SIG-M5 (cell line): ENCODE measurements around the gene DNAJC28.
A peak's percentile ranks its signal among the peaks of the same experiment; 100 is the strongest.
"Not testable (repeated sequence)": the region's sequence is repeated elsewhere in the genome, so short reads cannot be mapped to it uniquely, and the experiment has no call there.

Experiments
- DNase-seq: peaks from one replicate; lab custom pipeline; 2025; lab: John Stamatoyannopoulos, UW

Gene DNAJC28

DNA sequence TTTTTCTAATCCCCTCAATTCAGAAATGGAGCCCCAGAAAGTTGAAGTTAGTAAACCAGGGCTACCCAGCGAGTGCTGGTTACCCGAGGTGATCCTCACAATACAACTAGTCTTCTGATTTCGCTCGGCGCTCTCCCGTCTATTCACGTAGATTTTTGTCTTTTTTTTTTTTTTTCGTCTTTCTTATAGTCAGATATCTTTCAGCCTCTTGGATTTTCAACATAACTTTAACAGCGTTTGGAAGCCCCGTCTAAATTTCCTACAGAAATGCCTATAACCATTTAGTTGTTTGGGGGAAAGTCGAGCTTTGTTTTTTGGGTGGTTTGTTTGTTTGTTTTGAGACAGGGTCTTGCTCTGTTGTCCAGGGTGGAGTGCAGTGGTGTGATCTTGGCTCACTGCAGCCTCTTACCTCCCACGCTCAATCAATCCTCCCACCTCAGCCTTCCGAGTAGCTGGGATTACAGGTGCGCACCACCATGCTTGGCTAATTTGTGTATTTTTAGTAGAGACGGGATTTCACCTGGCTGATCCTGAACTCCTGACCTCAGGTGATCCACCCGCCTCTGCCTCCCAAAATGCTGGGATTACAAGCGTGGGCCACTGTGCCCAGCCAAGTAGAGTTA lies 10.9 kb downstream of the DNAJC28 start:
- DNase-seq: no peak

DNA sequence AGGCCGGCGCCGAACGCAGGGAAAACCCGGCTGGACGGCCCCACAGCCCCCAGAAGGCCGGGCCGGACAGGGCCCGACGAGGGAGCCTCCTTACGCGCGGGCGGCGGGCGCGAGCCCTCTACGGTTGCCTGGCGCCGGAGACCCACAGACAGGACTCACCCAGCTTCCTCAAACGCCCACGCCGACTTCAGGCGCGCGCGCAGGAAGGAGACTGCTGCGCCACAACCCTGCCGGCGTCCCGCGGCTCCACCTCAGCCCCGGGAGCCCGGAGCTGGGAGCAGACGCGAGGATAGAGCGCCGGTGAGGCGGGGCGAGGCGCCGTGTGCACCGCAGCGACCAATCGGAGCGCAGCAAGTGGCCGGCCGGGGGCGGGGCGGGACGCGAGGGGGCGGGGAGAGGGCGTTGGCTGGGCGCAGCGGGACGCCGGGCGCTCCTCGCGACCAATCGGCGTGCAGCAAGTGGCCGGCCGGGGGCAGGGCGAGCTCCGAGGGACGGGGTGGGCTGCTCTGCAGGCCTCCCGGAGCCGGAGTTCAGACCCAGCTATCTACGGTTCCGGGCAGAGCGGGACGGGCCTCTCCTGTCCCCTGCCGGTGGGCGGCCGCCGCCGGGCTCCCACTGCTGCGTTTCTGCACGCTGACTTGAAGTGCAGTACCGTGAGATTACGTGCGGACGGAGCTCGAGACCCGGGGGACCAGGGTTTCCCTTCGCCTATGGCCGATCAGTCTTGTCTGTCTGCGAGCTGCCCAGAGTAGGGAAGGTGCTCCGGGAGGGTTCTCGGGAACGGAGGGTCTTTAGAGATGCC lies 11.6 kb downstream of the DNAJC28 start, which contains the start of gene TMEM50B:
TMEM50B (minus strand) TSS at position 296 of the 802 bp plus-strand sequence. CDS start 11,089 bp downstream, outside the sequence.
- peak; percentile 89 for DNase-seq

DNA sequence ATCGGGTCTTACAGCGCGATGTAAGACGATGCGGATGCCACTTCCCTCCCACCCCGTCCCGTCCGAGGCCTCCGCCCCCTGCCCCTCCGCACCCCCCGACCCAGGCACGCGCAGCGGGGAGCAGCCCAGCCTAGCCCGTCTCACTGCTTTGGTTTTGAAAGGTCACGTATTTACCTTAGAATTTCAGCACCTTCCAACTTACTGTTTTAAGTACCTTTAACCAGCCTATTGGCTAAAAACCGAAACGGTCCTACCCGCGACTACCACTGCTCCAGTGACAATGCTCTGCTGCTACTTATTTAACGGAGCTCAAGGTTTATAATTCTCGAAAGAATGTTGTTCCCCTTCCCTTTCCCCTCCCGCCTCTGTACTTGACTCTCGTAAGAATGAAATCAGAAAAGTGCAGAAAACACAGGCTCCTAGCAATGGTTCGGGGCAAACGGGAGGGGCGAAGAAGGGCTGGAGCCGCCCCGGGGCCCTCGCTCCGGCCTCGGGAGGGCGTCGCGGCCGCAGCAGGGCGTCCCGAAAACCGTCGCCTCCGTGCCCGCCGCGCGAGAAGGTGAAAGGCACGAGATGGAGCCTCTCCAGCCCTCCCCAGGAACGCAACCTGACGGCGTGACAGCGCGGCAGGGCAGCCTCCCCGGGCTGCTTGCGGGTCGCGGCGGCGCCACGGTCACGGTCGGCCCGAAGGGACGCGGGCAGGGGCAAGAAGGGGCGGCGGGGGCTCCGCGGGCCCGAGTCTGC lies 12.4 kb downstream of the DNAJC28 start:
- DNase-seq: no peak

DNA sequence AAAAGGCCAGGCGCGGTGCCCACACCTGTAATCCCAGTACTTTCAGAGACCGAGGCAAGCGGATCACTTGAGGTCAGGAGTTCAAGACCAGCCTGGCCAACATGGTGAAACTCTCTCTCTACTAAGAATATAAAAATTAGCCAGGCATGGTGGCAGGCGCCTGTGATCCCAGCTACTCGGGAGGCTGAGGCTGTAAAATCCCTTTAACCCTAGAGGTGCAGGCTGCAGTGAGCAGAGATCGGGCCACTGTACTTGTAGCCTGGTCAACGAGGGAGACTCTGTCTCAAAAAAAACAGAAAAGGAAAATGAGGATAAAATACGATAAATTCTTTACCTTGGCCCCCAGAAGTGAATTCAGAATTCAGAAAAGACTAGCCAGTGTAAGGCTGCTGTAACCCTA lies 13.3 kb downstream of the DNAJC28 start:
- no peak for DNase-seq

DNA sequence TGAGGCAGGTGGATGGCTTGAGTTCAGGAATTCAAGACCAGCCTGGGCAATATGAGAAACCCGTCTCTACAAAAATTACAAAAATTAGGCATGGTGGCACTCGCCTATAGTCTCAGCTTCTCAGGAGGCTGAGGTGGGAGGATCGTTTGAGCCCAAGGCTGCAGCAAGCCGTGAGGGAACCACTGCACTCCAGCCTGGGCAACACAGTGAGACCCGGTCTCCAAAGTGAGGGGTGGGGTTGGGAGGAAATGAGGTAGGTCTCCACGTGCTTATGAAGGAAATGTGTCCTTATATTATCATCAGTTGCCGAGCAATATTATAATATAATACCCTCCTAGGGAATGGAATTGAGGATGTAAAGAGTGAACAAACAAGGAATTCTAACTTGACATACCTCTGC lies 14.4 kb downstream of the DNAJC28 start:
- no peak for DNase-seq

DNA sequence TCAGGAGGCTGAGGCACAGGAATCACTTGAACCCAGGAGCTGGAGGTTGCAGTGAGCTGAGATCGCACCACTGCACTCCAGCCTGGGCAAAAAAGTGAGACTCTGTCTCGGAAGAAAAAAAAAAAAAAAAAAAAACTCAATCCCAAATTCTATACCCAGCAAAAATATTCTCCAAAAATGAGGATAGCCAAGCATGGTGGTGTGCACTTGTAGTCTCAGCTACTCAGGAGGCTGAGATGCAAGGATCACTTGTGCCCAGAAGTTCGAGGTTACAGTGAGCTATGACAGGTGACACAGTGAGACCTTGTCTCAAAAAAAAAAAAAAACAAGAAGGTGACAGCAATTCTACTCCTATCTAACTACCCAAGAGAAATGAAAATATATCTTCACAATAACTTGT lies 18.2 kb downstream of the DNAJC28 start:
- no peak for DNase-seq

DNA sequence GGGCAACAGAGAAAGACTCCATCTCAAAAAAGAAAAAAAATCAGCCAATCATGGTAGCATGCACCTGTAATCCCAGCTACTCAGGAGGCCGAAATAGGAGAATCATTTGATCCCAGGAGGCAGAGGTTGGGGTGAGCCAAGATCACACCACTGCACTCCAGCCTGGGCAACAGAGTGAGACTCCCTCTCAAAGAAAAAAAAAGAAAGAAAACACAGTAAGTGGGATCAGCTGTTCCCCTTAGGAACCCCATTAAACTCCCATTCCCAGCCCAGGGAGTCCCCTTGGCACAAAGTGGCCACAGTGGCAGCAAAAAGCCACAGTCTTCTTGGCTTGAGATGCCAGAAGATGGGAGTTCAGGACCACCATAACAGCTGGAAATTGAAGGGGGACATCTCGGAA lies 20.8 kb downstream of the DNAJC28 start:
- no peak for DNase-seq

DNA sequence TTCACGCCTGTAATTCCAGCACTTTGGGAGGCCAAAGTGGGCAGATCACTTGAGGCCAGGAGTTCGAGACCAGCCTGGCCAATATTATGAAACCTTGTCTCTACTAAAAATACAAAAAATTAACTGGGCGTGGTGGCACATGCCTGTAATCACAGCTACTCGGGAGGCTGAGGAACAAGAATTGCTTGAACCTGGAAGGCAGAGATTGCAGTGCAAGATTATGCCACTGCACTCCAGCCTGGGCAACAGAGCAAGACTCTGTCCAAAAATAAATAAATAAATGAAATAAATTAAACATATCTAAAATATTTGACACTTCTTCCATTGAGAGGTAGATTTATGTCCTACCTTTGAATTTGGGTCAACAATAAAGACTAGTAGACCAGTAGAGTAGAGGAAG lies 22.3 kb downstream of the DNAJC28 start:
- DNase-seq: not testable (repeated sequence)

DNA sequence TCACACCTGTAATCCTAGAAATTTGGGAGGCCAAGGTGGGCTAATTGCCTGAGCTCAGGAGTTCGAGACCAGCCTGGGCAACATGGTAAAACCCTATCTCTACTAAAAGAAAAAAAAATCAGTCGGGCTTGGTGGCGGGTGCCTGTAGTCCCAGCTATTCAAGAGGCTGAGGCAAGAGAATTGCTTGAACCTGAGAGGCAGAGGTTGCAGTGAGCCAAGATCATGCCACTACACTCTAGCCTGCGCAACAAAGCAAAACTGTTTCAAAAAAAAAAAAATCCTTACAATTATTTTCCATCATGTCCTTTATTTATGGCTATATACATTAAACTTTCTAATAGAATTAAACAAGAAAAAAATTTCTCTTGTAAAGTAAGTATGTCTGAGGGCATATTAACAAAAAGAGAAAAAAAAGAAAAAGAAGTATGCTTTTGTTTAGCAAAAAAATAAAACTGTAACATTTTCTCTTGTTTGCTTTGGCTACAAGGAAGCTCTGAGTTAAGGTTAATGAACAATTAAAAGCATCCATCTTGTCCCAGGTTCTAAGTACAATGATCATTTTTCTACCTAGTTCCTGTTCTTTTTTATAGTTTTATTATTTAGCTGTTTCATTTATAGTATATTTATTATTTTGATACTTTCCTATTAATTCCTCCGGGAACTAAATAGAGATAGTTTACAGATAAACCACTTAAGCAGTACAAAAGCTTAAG lies 29.8 kb downstream of the DNAJC28 start:
- no peak for DNase-seq

DNA sequence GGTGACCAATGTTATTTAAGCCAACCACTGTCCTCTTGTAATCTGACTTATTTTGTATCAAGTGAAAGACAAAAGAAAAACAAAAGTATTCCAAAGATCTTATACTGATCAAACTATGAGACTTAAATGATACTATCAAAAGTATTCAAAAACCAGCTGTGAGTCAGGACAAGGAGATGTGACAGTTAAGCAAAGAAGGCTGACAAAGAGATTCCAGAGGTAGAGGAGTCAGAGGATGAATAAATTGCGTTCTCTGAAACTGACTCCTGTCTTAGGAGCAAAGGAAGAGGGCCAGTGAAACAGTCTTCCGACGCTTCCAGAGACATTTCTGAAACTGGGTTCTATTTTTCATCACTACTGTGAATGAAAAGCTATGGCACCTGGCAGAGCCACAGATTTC lies 32.7 kb downstream of the DNAJC28 start:
- no peak for DNase-seq

DNA sequence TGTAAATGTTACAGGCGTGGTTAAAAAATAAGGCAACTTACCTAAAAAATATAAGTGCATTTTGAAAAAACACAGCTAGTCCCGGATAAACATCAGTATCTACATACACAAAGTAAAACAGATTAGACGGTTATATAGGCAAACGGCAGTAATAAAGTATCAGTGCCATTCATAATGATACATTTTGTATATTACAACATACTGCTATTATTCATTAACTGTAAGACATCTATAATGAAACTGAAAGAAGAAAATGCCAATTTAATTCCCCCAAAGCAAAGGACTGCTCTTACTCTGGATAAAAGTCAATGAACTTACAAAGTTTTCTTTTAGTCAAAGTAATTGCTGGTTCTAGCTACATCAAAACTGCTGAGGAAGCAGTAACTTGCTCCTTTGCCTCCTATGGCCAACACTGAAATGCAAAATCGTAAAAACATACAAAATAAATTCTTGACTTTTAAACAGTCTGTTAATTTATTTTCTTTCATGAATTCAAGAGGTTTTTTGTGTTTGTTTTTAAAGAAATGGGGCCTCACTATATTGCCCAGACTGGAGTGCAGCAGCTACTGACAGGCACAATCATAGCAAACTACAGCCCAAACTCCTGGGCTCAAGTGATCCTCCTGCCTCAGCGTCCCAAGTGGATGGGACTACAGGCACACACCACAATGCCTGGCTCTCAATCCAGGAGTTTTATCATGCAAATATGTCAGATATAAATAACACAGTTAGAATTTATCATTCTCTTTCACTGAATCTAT lies 35.6 kb downstream of the DNAJC28 start:
- no peak for DNase-seq

DNA sequence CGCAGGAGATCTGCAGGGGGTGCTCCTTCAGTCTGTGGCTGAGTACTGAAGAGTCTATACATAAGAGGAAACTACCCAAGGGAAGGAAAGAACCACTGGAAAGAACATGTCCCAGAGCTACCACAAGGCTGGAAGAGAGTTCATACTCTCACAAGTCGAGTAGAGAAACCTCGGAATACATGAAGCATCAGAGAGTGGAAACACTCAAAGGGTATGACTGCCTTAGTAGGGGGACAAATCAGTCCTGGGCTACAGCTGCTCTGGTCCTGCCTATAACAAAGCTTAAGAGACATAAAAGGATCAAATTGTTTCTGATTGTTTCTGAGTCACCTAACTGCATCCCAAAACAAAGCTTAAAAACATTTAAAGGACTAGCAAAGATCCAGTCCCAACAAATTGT lies 39.2 kb downstream of the DNAJC28 start:
- no peak for DNase-seq

DNA sequence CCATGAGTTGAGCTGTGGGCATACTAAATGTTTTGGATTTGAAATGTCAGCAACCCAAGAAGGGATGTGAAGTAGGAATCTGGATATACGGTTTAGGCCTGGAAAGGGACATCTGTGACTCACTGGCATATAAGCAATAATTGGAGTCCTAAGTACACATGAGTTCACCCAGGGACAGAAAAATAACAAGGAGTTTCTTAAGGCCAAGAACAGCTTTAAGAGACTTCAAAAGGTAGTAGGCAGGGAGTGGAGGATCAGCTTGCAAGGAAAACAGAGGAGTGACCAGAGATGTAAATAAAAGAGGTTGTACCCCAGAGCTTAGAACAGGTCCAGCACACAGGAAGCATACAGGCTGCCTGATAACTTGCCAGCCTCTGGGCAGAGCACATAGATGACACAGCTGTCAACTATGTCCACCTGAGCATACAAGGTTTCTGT lies 39.9 kb downstream of the DNAJC28 start:
- DNase-seq: no peak

DNA sequence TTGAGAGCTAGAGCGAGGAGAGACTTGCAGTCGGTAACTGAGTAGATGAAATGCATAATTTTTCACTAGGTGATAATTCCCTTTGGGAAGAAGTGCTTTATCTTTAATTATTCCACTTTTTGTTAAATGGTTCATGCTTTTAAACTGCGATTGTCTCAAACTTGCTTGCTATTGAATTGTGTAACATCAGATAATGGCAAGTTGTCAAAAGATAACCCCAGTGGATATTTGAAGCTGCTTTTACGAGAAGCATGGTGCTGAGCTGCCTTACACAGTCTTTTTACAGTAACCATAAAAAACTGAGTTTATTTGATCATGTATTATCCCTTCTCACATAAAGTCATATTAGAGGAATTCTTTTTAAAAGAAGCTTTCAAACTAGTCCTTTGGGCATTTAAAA lies 41.9 kb downstream of the DNAJC28 start:
- no peak for DNase-seq

DNA sequence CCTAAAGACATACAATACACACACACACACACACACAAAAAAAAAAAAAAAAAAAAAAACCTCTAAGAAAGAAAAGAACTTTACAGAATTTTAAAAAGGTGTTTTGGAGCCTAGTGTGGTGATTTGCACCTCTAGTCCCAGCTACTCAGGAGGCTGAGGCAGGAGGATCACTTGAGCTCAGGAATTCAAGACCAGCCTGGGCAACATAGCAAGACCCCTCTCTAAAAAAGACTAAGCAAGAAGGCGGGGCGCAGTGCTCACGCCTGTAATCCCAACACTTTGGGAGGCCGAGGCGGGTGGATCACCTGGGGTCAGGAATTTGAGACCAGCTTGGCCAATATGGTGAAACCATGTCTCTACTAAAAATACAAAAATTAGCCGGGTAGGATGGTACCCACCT lies 44.9 kb downstream of the DNAJC28 start:
- not testable (repeated sequence) for DNase-seq

DNA sequence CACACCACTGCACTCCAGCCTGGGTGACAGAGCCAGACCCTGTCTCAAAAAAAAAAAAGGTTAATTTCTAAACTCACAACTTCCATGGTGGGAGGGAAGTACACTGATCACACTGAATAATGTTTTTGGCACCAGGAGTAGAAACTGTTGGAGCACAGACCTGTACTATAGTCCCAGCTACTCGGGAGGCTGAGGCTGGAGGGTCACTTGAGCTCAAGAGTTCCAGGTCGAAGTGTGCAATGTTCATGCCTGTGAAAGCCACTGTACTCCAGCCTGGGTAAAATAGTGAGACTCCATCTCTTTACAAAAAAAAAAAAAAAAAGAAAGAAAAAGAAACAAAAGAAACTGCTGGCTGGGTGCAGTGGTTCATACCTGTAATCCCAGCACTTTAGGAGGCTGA lies 47.0 kb downstream of the DNAJC28 start:
- no peak for DNase-seq

DNA sequence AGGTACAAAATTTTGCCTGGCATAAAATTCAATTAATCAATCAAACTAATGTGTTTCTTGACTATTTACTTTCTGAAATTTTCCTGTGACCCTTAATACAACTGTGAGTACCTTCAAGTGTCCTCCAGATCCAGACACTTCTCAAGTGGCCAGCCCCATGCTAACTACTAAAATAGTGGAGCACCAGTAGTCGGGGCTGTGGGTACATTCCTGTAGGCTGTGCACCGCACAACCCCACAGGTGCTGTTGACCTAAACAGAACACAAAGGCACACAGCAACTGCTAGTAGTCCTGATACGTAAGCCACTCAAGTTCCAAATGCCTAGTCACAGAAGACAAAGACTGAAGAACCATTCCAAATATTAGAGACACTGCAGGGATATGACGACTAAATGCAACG lies 48.3 kb downstream of the DNAJC28 start:
- no peak for DNase-seq

DNA sequence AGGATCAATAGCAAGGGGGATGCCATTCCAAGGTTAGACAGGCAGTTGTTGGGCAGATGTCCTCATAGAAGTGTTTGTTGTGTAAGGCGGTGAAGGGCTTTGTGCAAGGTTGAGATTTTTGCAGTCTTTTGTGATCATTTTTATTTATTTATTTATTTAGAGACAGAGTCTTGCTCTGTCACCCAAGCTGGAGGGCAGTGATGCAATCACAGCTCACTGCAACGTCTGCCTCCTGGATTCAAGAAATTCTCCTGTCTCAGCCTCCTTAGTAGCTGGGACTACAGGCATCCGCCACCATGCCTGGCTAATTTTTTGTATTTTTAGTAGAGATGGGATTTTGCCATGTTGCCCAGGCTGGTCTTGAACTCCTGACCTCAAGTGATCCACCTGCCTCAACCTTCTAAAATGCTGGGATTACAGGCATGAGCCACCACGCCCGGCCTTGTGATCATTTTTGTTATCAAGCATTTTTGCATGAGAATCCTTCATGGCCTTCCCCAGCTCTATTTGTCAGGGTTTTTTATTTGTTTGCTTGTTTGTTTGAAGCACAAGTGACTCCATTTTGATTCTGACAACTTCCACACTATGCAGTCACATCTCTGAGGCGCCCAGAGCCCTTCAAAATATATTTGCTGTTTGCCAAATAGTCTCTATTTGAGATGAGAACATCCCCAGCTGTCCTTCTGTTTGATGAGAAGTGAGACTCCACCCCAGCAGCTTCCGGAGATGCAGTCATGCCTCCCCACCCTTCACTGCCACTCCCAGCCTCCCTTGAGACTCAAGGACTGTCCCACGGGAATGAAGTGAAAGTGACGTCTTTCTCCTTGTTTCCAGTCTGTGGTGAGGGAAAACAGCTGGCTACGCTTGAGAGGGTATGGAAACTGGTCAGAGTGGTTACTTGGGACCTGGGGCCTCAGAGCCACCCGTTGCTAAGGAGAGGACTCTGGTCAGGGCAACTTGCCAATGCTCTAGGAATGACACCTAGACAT lies 49.7 kb downstream of the DNAJC28 start:
- DNase-seq: no peak
